GM18502 (cell line): Measurements from ENCODE around the gene DENND1A.

ENCODE experiments used
- ATAC-seq: cut with Tn5 transposase; IDR thresholded peaks from one replicate; pipeline ENCODE4 v1.9.1; 2021; ENCODE audit warnings: mild to moderate bottlenecking; ENCODE audit not compliant: unreplicated experiment, poor library complexity

The DENND1A gene

GRCh38 chr9:123389698-123390097 is 540.2 kb downstream of the DENND1A start:
- no peak for ATAC-seq

- no peak for ATAC-seq
These were observed 540.9 kb downstream of the DENND1A start for GRCh38 chr9:123389070-123389469.

GRCh38 chr9:123387686-123388085 is 542.2 kb downstream of the DENND1A start:
- no peak for ATAC-seq

GRCh38 chr9:123383512-123384170 is 546.3 kb downstream of the DENND1A start:
- no peak for ATAC-seq

- ATAC-seq: no peak
These were observed 547.0 kb downstream of the DENND1A start for GRCh38 chr9:123382653-123383511.

- no peak for ATAC-seq
These were observed 548.8 kb downstream of the DENND1A start for GRCh38 chr9:123380852-123381705.

GRCh38 chr9:123378956-123379660 is 550.8 kb downstream of the DENND1A start:
- no peak for ATAC-seq

- no peak for ATAC-seq
These were observed 551.9 kb downstream of the DENND1A start for GRCh38 chr9:123378025-123378424.

GRCh38 chr9:123377211-123377971 is 552.5 kb downstream of the DENND1A start:
- no peak for ATAC-seq

- ATAC-seq: no peak
These were observed 553.5 kb downstream of the DENND1A start for GRCh38 chr9:123376218-123377071.

- no peak for ATAC-seq
These were observed 554.3 kb downstream of the DENND1A start for GRCh38 chr9:123375469-123376132.

GRCh38 chr9:123373946-123374345 is 556.0 kb downstream of the DENND1A start:
- no peak for ATAC-seq

- no peak for ATAC-seq
These were observed 556.4 kb downstream of the DENND1A start for GRCh38 chr9:123373447-123373923.

GRCh38 chr9:123372766-123373446 is 557.0 kb downstream of the DENND1A start:
- ATAC-seq: no peak

- no peak for ATAC-seq
These were observed 557.9 kb downstream of the DENND1A start for GRCh38 chr9:123371805-123372590.

GRCh38 chr9:123371228-123371584 is 558.7 kb downstream of the DENND1A start:
- ATAC-seq: no peak
